H1 (cell line): Measurements from ENCODE around the gene AP3D1. TPM values are rescaled to one million over a fixed set of nuclear protein-coding genes. Genes with fewer than 3 reads are reported as not detected.

Experiments used
- ATF3 ChIP-seq: IDR thresholded peaks from 2 replicates; pipeline ENCODE4 v1.6.1; 2011; ENCODE audit warnings: low read depth, mild to moderate bottlenecking, low read length; ENCODE audit not compliant: insufficient read depth
- BRCA1 ChIP-seq: IDR thresholded peaks from 2 replicates; pipeline ENCODE4 v1.6.1; 2012; ENCODE audit warnings: low read depth, low read length, improper control_type of control experiment
- CBX8 ChIP-seq: fragments of 300-800, 300-1000 bp; sonication (generic); IDR thresholded peaks from 2 replicates; pipeline ENCODE4 v1.7.1; 2016; ENCODE audit warnings: low read depth, low read length, borderline replicate concordance
- CEBPB ChIP-seq: IDR thresholded peaks from 2 replicates; pipeline ENCODE4 v1.6.1; 2012; ENCODE audit warnings: low read depth, low read length
- EGR1 ChIP-seq: IDR thresholded peaks from 2 replicates; pipeline ENCODE4 v1.6.1; 2011; ENCODE audit warnings: low read depth, low read length, borderline replicate concordance
- EZH2 ChIP-seq: fragments of 200-600 bp; sonication (generic); IDR thresholded peaks from 2 replicates; pipeline ENCODE4 v1.7.1; 2012; ENCODE audit warnings: low read depth, mild to moderate bottlenecking, moderate library complexity, low read length, inconsistent platforms; ENCODE audit not compliant: severe bottlenecking
- KDM1A ChIP-seq: fragments of 200-600, 300-600 bp; sonication (generic); IDR thresholded peaks from 2 replicates; pipeline ENCODE4 v1.7.1; 2016; ENCODE audit warnings: mild to moderate bottlenecking, low read length, borderline replicate concordance
- MAFK ChIP-seq: IDR thresholded peaks from 2 replicates; pipeline ENCODE4 v1.6.1; 2012; ENCODE audit warnings: low read depth, mild to moderate bottlenecking, improper control_type of control experiment, low read length
- MAX ChIP-seq: IDR thresholded peaks from 2 replicates; pipeline ENCODE4 v1.6.1; 2012; ENCODE audit warnings: inconsistent platforms
- NANOG ChIP-seq: IDR thresholded peaks from 2 replicates; pipeline ENCODE4 v1.6.1; 2011; ENCODE audit warnings: low read length, low read depth, mild to moderate bottlenecking, inconsistent platforms; ENCODE audit not compliant: insufficient read depth, poor library complexity, severe bottlenecking
- POLR2AphosphoS5 ChIP-seq: IDR thresholded peaks from 2 replicates; pipeline ENCODE4 v1.6.1; 2011; ENCODE audit warnings: low read depth, low read length
- SP1 ChIP-seq: IDR thresholded peaks from 2 replicates; pipeline ENCODE4 v1.6.1; 2011; ENCODE audit warnings: low read depth, low read length
- ZNF274 ChIP-seq: IDR thresholded peaks from 2 replicates; pipeline ENCODE4 v1.7.0; 2012; ENCODE audit warnings: low read length, borderline replicate concordance; ENCODE audit errors: extremely low read depth
- polyA plus RNA-seq, 7 experiments: library from polyadenylated mRNA; depleted of rRNA in 3 of 7; stranded (reverse) in 5 of 7; unstranded in 2 of 7; fragments of >200 nt in 5 of 7; fragments of 200-250 nt in 2 of 7; gene quantifications; 1 replicate in 5 of 7; 2 replicates in 1 of 7; 4 replicates in 1 of 7; pipeline versions ENCODE4 v1.2.1 to v1.2.3, GENCODE V29; 2011 to 2013; ENCODE audit warnings: missing spikeins in 2 of 7, mixed read lengths in 2 of 7
- total RNA-seq: library from RNA; stranded (reverse); fragmentation: NEBNext Ultra II Directional; extraction: Animal tissue kit (Norgen Biotek cat#: 25700); gene quantifications from 2 replicates; pipeline ENCODE4 v1.2.1, GENCODE V29; 2021

The AP3D1 gene
- total and polyA plus RNA-seq, 2 of the 8 experiments (the other 6 are each of a cell fraction or from before 2014, with no cell fraction given), result 161 to 174 TPM

- TF ChIP-seq EZH2 (no peak), POLR2AphosphoS5 (0 out of 2 replicates have a peak, but pooled peaks have one; percentile 44), ZNF274 (no peak), CBX8 (no peak), SP1 (no peak), ATF3 (no peak), MAX (0 out of 2 replicates have a peak, but pooled peaks have one; percentile 42), KDM1A (no peak), EGR1 (no peak), BRCA1 (no peak), CEBPB (no peak), NANOG (no peak), MAFK (no peak)
These were observed 1.2 kb downstream of the AP3D1 start (continued) for GRCh38 chr19:2149980-2150793.
